A549 treated with DMSO at 1 μM for 4 hours (cell line): ENCODE results near the gene TRIM75. TPM values are rescaled to one million over a fixed set of nuclear protein-coding genes. Genes with fewer than 3 reads are reported as not detected.

Experiments used
- total RNA-seq: library from RNA; stranded (reverse); fragments of 200-300 nt; extraction: Qiagen RNA extraction; gene quantifications from 5 replicates; pipeline ENCODE4 v1.2.3, GENCODE V29; 2022; ENCODE audit warnings: low read depth

The TRIM75 gene
- total RNA-seq = not detected in 5 replicates

GRCh38 chr4:165053645-165054044 lies at the start of gene TRIM75:
Gene TRIM75, plus strand, starts transcription at chr4:165053866. Its CDS starts 5,282 bp downstream, at chr4:165059148.

GRCh38 chr4:165031436-165032211 lies 22.0 kb upstream of the TRIM75 start, which contains the start of gene TRIM60:
Gene TRIM60, plus strand, starts transcription at chr4:165031999. Its CDS starts 8,074 bp downstream, at chr4:165040073.

Other genes with a start within 250 kb of the TRIM75 start
- gene APELA, start 176.7 kb upstream of the TRIM75 start, total RNA-seq = not detected in 5 replicates
- not detected in 5 replicates for gene TRIM61, start 76.2 kb upstream of the TRIM75 start, total RNA-seq
- not detected in 5 replicates for gene TRIM60, start 21.9 kb upstream of the TRIM75 start, total RNA-seq
- 8.3 to 9.8 TPM (median 8.9 TPM) in 5 replicates for gene TMEM192, start 59.0 kb downstream of the TRIM75 start, total RNA-seq
- 9.9 to 13.0 TPM (median 12.0 TPM) in 5 replicates for gene KLHL2, start 153.7 kb downstream of the TRIM75 start, total RNA-seq